K562 (cell line): Measurements from ENCODE around the gene SMC4. TPM values are rescaled to one million over a fixed set of nuclear protein-coding genes. Genes with fewer than 3 reads are reported as not detected.

Experiments used
- ADNP ChIP-seq: fragments of 200-800 bp; sonication (Bioruptor generic); IDR thresholded peaks from 2 replicates; pipeline ENCODE4 v1.6.1; 2016; ENCODE audit warnings: missing genetic modification characterization, missing compliant biosample characterization
- BRF1 ChIP-seq: IDR thresholded peaks from 3 replicates; pipeline ENCODE4 v1.6.1; 2011; ENCODE audit warnings: borderline replicate concordance, mild to moderate bottlenecking; ENCODE audit not compliant: insufficient read length; ENCODE audit errors: extremely low read depth
- CREB3 ChIP-seq: fragments of 450-650 bp; conservative IDR thresholded peaks from 2 replicates; pipeline ENCODE4 v1.6.1; 2016; ENCODE audit warnings: missing genetic modification characterization, low read depth, mild to moderate bottlenecking, missing compliant biosample characterization, moderate library complexity
- EGR1 ChIP-seq: fragments of 450-650 bp; conservative IDR thresholded peaks from 2 replicates; pipeline ENCODE4 v1.6.1; 2017; ENCODE audit warnings: mild to moderate bottlenecking
- ESRRB ChIP-seq: fragments of 250-450 bp; sonication (Bioruptor Pico); IDR thresholded peaks from 2 replicates; pipeline ENCODE4 v1.5.0; 2020; ENCODE audit warnings: mild to moderate bottlenecking, moderate library complexity, borderline replicate concordance
- ETV1 ChIP-seq: fragments of 450-650 bp; conservative IDR thresholded peaks from 2 replicates; pipeline ENCODE4 v1.6.1; 2016; ENCODE audit warnings: missing genetic modification characterization, control low read depth, low read depth, missing compliant biosample characterization
- FUS ChIP-seq: fragments of 200-400 bp; formaldehyde crosslinking; optimal IDR thresholded peaks from 2 replicates; pipeline ENCODE3; 2017; ENCODE audit warnings: low read depth, low read length
- IRF1 ChIP-seq: sonication (generic); formaldehyde crosslinking; IDR thresholded peaks from 2 replicates; pipeline ENCODE4 v1.8.0; 2022; ENCODE audit warnings: missing genetic modification reagents, mild to moderate bottlenecking, borderline replicate concordance
- KAT2B ChIP-seq: IDR thresholded peaks from one replicate; pipeline ENCODE4 v1.6.1; 2012; ENCODE audit warnings: low read depth, mild to moderate bottlenecking, control low read depth, inconsistent platforms, low read length, moderate library complexity
- KDM2B ChIP-seq: fragments of 250-450 bp; sonication (Bioruptor Pico); IDR thresholded peaks from 2 replicates; pipeline ENCODE4 v1.8.0; 2021; ENCODE audit warnings: mild to moderate bottlenecking, moderate library complexity
- MAFK ChIP-seq: IDR thresholded peaks from 2 replicates; pipeline ENCODE4 v1.6.1; 2011; ENCODE audit warnings: low read length, improper control_type of control experiment
- MYBL2 ChIP-seq, 2 experiments: fragments of 450-650 bp in 1 of 2; sonication (generic) in 1 of 2; formaldehyde crosslinking in 1 of 2; IDR thresholded peaks; 2 replicates each; pipeline versions ENCODE4 v1.6.1 to v1.8.1; 2017 to 2022; ENCODE audit warnings: borderline replicate concordance in 1 of 2, inconsistent platforms in 1 of 2, low read depth in 1 of 2, mild to moderate bottlenecking in 1 of 2, missing genetic modification reagents in 1 of 2, moderate library complexity in 1 of 2
- POLR2A ChIP-seq: fragments of 450-650 bp; conservative IDR thresholded peaks from 2 replicates; pipeline ENCODE4 v1.6.1; 2016
- RFX5 ChIP-seq: IDR thresholded peaks from 2 replicates; pipeline ENCODE4 v1.6.1; 2011; ENCODE audit warnings: low read depth, mild to moderate bottlenecking, improper control_type of control experiment, low read length
- SRSF7 ChIP-seq: fragments of 200-400 bp; formaldehyde crosslinking; optimal IDR thresholded peaks from 2 replicates; pipeline ENCODE3; 2017; ENCODE audit warnings: mild to moderate bottlenecking, low read depth, low read length
- TAF9B ChIP-seq: fragments of 450-650 bp; IDR thresholded peaks from 2 replicates; pipeline ENCODE4 v1.6.1; 2018; ENCODE audit warnings: mild to moderate bottlenecking; ENCODE audit not compliant: partially characterized antibody
- TCF3 ChIP-seq: sonication (generic); formaldehyde crosslinking; IDR thresholded peaks from 2 replicates; pipeline ENCODE4 v1.4.0; 2020; ENCODE audit warnings: mild to moderate bottlenecking, missing genetic modification reagents
- TRIM24 ChIP-seq, 2 experiments: fragments of 450-650 bp; IDR thresholded peaks; 2 replicates each; pipeline ENCODE4 v1.6.1; 2016
- ZBTB1 ChIP-seq: sonication (generic); formaldehyde crosslinking; IDR thresholded peaks from 2 replicates; pipeline ENCODE4 v1.8.1; 2023; ENCODE audit warnings: missing genetic modification reagents, low read depth, mild to moderate bottlenecking, borderline replicate concordance
- ZBTB12 ChIP-seq: fragments of 250-450 bp; sonication (Bioruptor Pico); IDR thresholded peaks from 2 replicates; pipeline ENCODE4 v1.4.0; 2020
- ZBTB8A ChIP-seq: fragments of 450-650 bp; IDR thresholded peaks from 2 replicates; pipeline ENCODE4 v1.6.1; 2018; ENCODE audit warnings: mild to moderate bottlenecking, moderate library complexity; ENCODE audit not compliant: partially characterized antibody
- ZFX ChIP-seq: sonication (generic); formaldehyde crosslinking; IDR thresholded peaks from 2 replicates; pipeline ENCODE4 v1.8.0; 2022; ENCODE audit warnings: mild to moderate bottlenecking, missing genetic modification reagents, moderate library complexity
- ZNF408 ChIP-seq: fragments of 250-450 bp; sonication (Bioruptor Pico); IDR thresholded peaks from 2 replicates; pipeline ENCODE4 v1.4.0; 2020; ENCODE audit warnings: low read depth, mild to moderate bottlenecking, moderate library complexity
- ZNF583 ChIP-seq: fragments of 250-450 bp; sonication (Bioruptor Pico); IDR thresholded peaks from 2 replicates; pipeline ENCODE4 v1.4.0; 2020
- ZNF655 ChIP-seq: fragments of 250-450 bp; sonication (Bioruptor Pico); IDR thresholded peaks from 2 replicates; pipeline ENCODE4 v1.5.0; 2021
- polyA plus RNA-seq, 8 experiments: library from polyadenylated mRNA; depleted of rRNA in 4 of 8; stranded (reverse) in 5 of 8; unstranded in 3 of 8; fragments of >200 nt; fragmentation: Nextera tagmentation in 2 of 8; fragmentation: Illumina TruSeq in 1 of 8; extraction: Ambion mirVana in 2 of 8; extraction: Trizol in 1 of 8; gene quantifications; 2 replicates each; pipeline versions ENCODE4 v1.2.1 to v1.2.3, GENCODE V29; 2011 to 2014; ENCODE audit warnings: inconsistent platforms in 1 of 8, missing spikeins in 1 of 8
- total RNA-seq, 7 experiments: library from RNA; depleted of rRNA in 6 of 7; stranded (reverse); fragments of >200 nt in 6 of 7; fragmentation: Illumina TruSeq in 2 of 7; extraction: Trizol in 2 of 7; gene quantifications; 2 replicates each; pipeline versions ENCODE4 v1.2.1 to v1.2.3, GENCODE V29; 2011 to 2021; ENCODE audit warnings: low replicate concordance in 1 of 7

SMC4 gene
- total and polyA plus RNA-seq, 9 of the 15 experiments (the other 6 are each of a cell fraction or from before 2014, with no cell fraction given): 87.9 to 347 (median 176) TPM

GRCh38 chr3:160399125-160400029 lies at the start of gene SMC4, which contains the start of gene IFT80 (continued):
- TF ChIP-seq IRF1 (CRISPR knock-in tag): no peak
- no peak for TF ChIP-seq ZBTB1 (CRISPR knock-in tag)
- TF ChIP-seq CREB3 (tag): no peak
- TF ChIP-seq ZBTB8A: no peak
- TF ChIP-seq ZFX (CRISPR knock-in tag): peak; percentile 87
- TF ChIP-seq TAF9B: peak; percentile 74
- peak; percentile 100 for TF ChIP-seq MYBL2 (IDR thresholded peaks at IDR 0.05; ENCODE audit: low read depth)
- peak; percentile 78; the same call in 1 of the 2 replicates for TF ChIP-seq MYBL2 (CRISPR knock-in tag; IDR thresholded peaks at IDR 0.05; ENCODE audit: borderline replicate concordance)
- TF ChIP-seq KDM2B (CRISPR knock-in tag): no peak
- no peak for TF ChIP-seq ZNF655 (CRISPR knock-in tag)
- TF ChIP-seq TRIM24 (IDR thresholded peaks at IDR 0.05): peak; percentile 60 to 67
- TF ChIP-seq ADNP (tag): no peak
- TF ChIP-seq ZNF408 (CRISPR knock-in tag): no peak
- no peak for TF ChIP-seq ESRRB
- no peak for TF ChIP-seq BRF1
- TF ChIP-seq ZNF583 (CRISPR knock-in tag): no peak
- peak; percentile 95 for TF ChIP-seq POLR2A
- no peak for TF ChIP-seq FUS
- TF ChIP-seq RFX5: no peak
- peak; percentile 29; the same call in 1 of the 2 replicates for TF ChIP-seq EGR1
- TF ChIP-seq MAFK: no peak
- TF ChIP-seq KAT2B: no peak
- peak; percentile 82 for TF ChIP-seq ZBTB12 (CRISPR knock-in tag)
- no peak; the same call in 1 of the 2 replicates for TF ChIP-seq TCF3
- TF ChIP-seq ETV1 (tag): peak; percentile 58
- no peak for TF ChIP-seq SRSF7
